RWPE1 (cell line): Measurements from ENCODE around the gene TNS3.

ENCODE experiments used
- CTCF ChIA-PET: fragments of 350-600 bp; sonication (Branson Sonifier 250); formaldehyde crosslinking; extraction: SDS; loops from one replicate; lab custom pipeline; 2021; lab: Yijun Ruan, JAX
- POLR2A ChIA-PET: fragments of 400-600 bp; formaldehyde crosslinking; extraction: SDS; loops from one replicate; lab custom pipeline; 2020; ENCODE audit warnings: antibody characterized with exemption; ENCODE audit not compliant: low non-redundant PET; lab: Yijun Ruan, JAX
- DNase-seq: peaks from one replicate; pipeline ENCODE4 v3.0.0; 2012; ENCODE audit warnings: low spot score
- H3K27ac ChIP-seq: fragments of 450-650 bp; 2 replicates; pipeline ENCODE4 v1.5.1; 2017
- TF ChIP-seq, protein P1 (sequence below): fragments of 450-650 bp; conservative IDR thresholded peaks from 2 replicates; pipeline ENCODE4 v1.5.1; 2017; ENCODE audit warnings: low read depth, mild to moderate bottlenecking

TNS3 gene

DNA sequence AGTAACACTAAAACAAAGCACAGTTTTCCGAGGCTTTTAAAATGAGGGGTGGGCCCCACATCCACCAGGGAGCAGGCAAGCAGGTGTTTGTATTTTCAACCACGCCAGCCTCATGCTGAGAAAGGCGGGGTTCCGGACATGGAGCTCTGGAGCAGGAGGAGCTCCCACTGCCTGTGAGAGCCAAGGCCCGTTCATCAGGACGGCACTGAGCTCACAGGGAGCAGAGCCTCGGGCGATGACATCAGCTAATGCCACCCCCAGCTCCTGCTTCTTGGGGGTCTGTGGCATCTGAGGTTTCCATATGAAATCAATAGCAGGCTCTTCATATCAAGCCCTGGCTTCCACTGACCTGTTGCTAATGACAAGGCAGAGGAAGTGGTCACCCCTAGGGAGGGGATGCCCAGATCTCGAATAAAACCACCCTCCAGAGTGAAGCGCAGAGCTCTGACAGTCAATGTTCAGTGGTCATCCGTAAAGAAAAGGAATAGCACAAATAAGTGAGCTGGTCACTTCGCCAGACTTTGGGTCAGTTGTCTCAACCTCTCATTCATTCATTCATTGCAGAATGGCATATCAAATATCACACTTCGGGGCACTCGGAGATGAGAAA, 89.1 kb downstream of the TNS3 start:
- ChIA-PET CTCF (no interaction called here), POLR2A (no interaction called here)
- no peak overlapping the region for H3K27ac ChIP-seq
- TF ChIP-seq, protein P1, sequence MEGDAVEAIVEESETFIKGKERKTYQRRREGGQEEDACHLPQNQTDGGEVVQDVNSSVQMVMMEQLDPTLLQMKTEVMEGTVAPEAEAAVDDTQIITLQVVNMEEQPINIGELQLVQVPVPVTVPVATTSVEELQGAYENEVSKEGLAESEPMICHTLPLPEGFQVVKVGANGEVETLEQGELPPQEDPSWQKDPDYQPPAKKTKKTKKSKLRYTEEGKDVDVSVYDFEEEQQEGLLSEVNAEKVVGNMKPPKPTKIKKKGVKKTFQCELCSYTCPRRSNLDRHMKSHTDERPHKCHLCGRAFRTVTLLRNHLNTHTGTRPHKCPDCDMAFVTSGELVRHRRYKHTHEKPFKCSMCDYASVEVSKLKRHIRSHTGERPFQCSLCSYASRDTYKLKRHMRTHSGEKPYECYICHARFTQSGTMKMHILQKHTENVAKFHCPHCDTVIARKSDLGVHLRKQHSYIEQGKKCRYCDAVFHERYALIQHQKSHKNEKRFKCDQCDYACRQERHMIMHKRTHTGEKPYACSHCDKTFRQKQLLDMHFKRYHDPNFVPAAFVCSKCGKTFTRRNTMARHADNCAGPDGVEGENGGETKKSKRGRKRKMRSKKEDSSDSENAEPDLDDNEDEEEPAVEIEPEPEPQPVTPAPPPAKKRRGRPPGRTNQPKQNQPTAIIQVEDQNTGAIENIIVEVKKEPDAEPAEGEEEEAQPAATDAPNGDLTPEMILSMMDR, result no peak
- no peak for DNase-seq

GRCh38 chr7:47490501-47491265, 91.2 kb downstream of the TNS3 start:
- ChIA-PET POLR2A (interaction anchor here (0.6 kb wide), 1 partner anchor 123 kb away, joined by 3 read pairs; no protein-coding TSS in a partner anchor), CTCF (no interaction called here)
- TF ChIP-seq, protein P1, result no peak
- DNase-seq, result no peak
- no peak overlapping the region; the same call in 1 of the 2 replicates for H3K27ac ChIP-seq

- H3K27ac ChIP-seq, result no peak overlapping the region
- POLR2A ChIA-PET, result no interaction called here
- CTCF ChIA-PET, result no interaction called here
- TF ChIP-seq, protein P1, result no peak
- DNase-seq, result no peak
These were observed 92.3 kb downstream of the TNS3 start for GRCh38 chr7:47489624-47490023.

DNA sequence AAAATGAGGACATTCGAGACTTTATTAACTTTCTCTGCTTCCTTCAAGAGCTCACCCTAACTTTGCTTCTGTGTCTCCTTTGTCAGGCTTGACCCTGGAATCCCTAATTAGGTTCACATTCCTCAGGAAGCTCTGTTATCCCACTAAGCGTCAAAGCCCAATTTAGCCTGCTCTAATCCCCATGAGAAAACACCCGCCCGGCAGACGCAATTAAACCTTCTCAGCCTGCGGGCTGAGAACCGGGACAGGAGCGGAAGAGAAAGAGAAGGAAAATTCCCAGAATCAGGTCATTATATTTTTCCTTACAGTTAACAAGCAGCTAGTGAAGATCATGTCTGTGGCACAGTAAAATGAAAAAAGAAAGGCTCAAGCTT, 93.0 kb downstream of the TNS3 start:
- no peak for DNase-seq
- no peak overlapping the region for H3K27ac ChIP-seq
- TF ChIP-seq, protein P1, result no peak
- ChIA-PET CTCF (no interaction called here), POLR2A (no interaction called here)

- ChIA-PET CTCF (interaction anchor here (0.7 kb wide), 1 partner anchor 1724 kb away, joined by 3 read pairs; no protein-coding TSS in a partner anchor), POLR2A (no interaction called here)
- TF ChIP-seq, protein P1, result no peak
- DNase-seq, result no peak
- H3K27ac ChIP-seq, result 0 out of 2 replicates have a peak overlapping the region, but pooled peaks have one; percentile 1
These were observed 93.5 kb downstream of the TNS3 start for GRCh38 chr7:47488201-47488968.
